GM11168 (cell line): Measurements from ENCODE around the gene DHRS9.

ENCODE experiments used
- in situ Hi-C: fragments of 300-500 bp; cut with MboI; formaldehyde crosslinking; loops from one replicate; pipeline ENCODE4 v1.12.0; 2022; ENCODE audit warnings: low sequenced_read_pairs; ENCODE audit not compliant: unreplicated experiment

Gene DHRS9

DNA sequence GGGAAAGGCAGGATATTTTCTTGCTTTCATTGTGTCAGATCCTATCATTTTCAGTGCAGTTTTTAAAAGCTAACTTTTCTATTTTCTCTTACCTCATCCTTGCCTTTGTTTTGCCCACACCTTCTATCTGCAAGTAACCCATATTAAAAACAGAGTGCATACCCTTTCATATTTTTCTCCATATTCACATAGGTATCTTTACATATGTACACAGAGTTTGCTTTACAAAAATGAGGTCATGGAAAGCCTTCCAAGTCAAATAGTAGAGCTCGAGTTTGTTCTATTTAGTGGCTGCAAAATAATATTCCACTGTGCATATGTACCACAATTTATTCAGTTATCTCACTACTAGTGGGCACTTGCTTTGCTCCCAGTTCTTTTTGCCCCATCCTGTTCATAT is 3.9 kb upstream of the DHRS9 start:
- in situ Hi-C loops = no loop called here

DNA sequence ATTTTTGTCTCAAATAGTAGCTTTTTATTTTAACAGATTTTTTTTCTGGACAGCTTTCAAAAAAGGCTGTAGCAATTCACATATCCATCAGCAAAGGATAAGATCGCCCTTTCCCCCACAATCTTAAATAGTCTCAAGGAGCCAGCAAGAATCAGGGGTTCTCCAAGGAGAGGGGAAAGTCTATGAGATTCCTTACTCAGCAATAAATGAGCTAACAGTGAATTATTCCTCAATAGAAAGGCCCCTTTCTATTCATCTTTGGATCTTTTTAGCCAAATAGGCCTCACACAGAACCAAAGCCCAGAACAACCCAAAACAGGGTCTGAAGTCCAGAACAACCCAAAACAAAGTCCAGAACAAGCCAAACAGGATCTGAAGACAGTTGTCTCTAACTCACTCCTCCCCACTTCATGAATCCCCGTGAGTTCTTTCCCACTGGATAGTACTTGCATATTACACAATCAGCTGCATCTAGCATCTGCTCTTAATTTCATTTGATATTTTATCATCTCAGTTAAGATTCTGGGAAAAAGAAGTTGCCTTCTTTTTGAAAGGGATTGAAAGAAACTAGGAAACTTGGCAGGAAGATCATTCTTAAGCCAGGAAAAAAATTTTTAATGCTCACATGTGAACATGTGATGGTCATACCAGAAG is 3.4 kb upstream of the DHRS9 start:
- in situ Hi-C loops = no loop called here

DNA sequence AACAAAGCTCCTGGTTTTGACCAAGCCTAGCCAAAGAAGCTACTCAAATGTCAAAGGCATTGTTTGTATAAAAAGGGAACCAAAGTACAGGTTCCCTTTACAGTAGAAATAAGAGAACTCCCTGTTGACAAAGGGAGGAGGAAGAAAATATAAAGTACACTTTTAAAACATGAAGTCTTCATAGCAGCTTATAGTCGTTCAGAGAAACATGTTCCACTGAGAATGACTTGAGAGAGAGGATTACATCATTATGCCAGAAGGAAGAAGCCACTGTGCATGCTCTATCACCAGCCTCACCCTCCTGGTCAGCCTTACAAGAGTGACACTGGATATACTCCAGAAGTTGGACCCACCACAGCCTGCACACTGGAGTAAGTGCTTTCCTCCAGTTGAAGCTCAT is 2.5 kb upstream of the DHRS9 start:
- in situ Hi-C loops = no loop called here

- in situ Hi-C loops = no loop called here
Observed at GRCh38 chr2:169069833-169070232, 470 bp downstream of the DHRS9 start.

DNA sequence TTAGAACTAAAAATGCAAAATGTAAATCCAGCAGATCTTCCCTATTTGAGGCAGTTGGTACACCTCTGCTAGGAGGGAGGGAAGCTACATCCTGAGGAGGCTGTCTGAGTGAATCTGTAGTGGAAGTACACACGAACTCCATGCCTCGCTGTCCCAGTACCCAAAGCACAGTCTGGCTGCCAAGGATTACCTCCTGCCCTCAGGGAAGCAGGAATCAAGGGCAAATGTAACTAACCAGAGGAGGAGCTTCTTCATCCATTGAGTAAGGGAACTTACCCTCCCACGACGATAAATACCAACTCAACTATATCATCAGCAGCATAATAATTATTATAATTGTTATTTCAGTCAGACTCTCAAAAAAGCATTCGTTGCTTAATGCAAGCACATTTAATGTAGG is 2.1 kb downstream of the DHRS9 start:
- in situ Hi-C loops = no loop called here

DNA sequence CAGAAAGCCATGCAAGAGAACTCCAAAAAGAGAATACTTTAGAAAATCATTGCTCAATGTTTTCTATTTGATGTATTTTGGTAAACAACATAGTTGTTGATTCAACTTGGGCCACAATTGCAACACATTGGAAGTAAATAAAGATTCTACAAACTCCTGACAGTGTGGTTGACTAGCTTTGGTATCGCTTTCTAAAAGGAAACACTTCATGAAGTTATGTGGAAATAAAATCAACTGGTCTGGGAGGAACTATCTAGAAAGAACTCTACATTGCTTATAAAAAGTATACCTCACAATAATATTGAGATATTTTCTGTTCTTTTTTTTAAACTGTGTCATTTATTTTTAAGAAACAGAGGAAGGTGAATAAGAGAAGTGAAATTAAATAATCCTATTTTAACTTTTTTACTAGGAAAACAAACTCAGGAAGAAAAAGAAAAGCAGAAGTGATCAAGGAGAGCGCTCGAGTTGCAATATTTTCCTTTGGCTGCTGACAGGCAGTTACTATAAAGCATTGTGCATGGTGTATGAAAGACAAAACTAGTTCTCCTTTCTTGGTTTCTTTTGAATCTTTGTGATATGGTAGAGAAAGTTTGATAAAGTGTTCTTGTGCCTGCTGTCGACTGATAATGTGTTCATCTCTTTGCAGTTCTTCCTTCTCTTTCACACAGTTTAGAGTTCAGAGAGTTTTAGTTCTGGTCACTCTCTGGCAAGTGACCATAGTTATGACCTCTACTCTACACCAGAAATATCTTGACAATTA is 3.0 kb downstream of the DHRS9 start:
- in situ Hi-C loops = no loop called here

DNA sequence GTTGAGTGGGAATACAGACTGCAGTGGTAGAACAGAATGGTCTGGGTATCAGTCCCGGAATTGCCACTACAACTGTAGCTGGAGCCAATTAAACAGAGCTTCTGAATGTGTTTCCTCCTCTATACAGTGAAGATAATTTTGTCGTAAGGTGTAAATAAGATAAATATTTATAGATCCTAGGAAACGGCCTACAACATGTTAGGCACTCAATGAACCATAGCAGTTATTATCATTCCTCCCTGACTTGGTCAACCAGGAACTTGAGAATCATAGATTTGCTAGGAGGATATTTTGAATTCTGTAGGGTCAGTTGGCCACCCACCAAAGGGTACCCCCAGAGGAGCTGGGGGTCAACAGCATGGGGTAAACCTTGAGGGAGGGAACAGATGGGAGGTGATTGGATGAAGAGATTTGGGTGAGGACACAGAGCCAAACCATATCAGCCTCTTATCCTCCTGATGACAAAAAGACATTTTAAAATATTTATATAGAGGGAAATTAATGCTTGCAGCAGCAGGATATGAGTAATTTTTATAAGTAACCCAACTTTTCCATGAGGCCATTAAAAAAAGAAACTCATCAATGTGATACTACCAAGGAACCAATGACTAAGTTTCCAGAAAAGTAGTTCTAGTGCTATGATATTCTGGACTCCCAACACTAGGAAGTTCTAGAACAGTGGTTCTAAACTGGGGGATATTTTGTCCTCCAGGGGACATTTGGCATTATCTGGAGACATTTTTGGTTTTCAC is 4.0 kb downstream of the DHRS9 start:
- in situ Hi-C loops = no loop called here

GRCh38 chr2:169073963-169074751 is 4.8 kb downstream of the DHRS9 start:
- in situ Hi-C loops = no loop called here

GRCh38 chr2:169077674-169078240 is 8.4 kb downstream of the DHRS9 start:
- in situ Hi-C loops = no loop called here

DNA sequence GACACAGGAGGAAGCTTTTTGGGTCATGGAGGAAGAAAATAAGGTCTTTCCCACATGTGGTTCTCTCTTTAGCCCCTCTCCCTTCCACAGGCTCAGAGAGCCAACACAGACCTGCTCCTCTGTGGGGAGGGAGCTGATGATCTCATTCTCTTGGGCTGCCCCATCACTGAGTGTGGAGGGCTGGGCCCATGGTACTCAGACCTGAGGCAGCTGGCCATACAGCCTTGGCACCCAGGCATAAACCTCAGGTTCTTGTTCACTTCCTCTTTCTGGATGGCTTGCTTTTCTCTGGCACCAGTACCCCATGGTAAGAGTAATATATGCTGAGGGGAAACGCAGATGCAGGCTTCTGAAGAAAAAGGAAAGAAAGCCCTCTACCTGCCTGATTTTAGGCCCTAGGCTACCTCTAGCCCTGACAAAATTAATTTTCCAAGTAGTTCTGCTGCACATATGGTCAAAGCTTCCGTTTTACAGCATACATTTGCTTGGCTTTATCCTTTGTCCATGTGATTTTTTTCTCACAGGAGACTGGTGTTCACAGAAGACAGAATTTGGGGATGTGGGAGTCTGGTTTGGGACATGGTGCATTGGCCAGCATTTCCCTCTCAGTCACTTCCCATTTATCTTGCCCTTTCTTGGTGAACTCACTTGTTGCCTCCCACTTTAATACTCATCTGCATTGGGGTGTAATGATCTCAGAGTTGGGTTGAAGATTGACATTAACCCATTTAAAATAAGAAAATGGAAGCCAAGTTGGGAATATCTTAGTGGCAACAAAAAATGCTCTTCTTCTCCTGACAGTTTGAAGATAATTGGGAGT is 11.1 kb downstream of the DHRS9 start:
- in situ Hi-C loops = no loop called here

- in situ Hi-C loops = no loop called here
Observed at GRCh38 chr2:169081551-169081950, 12.2 kb downstream of the DHRS9 start.

- in situ Hi-C loops = no loop called here
Observed at GRCh38 chr2:169082995-169083394, 13.6 kb downstream of the DHRS9 start.

DNA sequence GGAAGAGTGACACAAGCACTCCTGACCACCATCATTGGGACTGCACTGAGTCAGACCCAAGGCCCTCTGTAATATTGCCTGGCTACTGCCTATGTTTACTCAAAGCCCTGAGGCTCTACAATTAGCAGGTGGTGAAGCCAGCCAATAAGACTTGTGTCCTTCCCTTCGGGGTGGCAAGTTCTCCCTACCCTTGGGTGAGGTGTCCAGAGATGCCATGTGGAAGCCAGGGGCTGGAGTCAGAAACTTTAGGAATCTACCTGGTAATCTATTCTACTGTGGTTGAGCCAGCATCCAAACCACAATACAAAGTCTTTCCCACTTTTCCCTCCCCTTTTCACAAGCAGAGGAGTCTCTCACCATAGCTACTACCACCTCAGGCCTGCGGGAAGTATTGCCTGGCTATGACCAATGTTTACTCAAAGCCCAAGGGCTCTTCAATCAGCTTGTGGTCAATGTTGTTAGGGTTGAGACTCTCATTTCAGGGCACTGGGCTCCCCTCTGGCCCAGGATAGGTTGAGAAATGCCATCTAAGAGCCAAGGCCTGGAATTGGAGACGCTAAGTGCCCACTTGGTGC is 17.6 kb downstream of the DHRS9 start:
- in situ Hi-C loops = no loop called here

DNA sequence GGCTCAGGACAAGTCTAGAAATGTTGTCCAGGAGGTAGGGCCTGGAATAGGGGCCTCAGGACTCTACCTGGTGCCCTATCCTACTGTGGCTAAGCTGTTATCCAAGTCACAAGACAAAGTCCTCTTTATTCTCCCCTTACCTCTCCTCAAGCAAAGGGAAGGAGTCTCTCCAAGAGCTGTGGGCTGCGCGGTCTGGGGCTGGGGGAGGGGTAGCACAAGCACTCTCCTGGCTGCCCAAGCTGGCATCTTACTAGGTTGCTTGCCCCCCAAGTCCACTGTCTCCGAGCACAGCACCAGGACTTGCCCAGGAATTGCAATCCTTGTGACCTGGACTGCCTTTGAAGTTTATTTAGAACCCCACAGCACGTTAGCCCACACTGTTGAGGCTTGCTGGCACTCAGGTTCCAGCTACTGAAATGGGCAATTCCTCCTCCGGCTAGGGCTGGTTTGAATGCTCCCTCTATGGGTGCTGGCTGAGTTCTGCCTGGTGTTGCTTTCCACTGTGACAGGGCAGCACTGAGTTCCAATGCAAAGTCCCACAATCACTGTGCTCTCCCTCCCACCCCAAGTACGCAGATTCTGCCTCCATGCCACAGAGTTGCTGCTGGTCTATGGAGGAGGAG is 18.5 kb downstream of the DHRS9 start:
- in situ Hi-C loops = no loop called here

DNA sequence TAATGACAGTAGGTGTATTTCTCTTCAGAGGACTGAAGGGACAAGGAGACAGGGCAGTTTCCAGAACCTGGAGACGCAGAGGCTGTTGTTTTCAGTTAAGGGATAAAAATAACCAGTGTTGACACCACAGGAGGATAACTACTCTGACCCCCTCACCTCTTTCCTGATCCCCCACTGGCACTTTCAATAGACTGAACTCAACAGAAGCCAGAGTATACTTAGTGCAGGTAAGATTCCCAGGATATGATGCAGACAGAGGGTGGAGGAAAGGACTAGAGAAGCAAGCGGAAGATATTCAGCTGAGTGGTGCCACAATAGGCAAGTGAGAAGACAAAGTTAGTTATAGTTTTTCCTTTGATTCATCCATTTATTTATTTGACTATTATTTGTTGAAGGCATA is 19.8 kb downstream of the DHRS9 start:
- in situ Hi-C loops = no loop called here

DNA sequence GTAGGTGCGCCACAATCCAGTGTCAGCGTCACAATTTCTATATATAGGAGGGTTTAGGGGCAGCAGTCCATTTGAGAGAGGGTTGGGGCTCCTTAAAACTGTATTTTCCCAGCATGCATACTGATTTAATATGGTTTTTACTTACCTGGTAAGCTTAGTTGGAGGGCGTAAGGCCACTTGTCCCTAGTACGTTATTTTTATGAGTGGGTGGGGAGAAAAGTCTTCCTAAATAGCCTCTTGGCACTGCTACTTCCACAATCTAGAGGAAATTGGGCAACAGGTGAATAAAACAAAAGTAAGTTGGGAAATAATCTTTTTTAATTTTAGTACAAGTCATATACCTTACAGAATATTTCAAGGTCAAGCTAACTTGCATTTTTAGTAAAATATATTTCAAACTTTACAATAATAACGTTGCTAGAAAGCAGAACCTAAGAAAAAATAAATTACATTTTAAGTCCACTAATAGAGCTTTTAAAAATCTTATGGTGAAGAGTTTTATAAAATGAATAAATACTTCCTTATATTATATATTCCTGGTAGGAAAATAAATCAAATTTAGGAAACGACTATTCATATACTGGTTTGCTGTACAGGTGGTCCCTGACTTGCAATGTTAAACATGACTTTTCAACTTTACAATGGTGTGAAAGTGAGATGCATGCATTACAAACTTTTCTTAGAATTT is 20.9 kb downstream of the DHRS9 start:
- in situ Hi-C loops = no loop called here

DNA sequence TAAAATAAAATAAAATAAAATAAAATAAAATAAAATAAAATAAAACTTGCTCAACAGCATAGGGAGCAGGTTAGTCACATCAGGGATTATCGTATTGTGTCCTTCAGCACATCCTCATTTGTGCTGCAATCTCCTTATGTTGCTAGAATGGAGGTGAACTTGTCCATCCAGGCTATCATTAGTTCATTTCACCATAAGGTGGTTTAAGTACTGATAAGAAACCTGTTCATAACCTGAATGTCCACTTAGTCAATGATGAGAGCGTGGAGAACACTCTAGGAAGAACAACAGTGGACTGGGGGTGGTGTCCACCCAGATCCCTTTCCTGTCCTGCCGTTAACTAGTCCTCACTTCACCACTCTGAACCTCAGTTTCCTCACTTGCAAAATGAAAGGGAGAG is 21.9 kb downstream of the DHRS9 start:
- in situ Hi-C loops = no loop called here
